GM12875 (cell line): Measurements from ENCODE around the gene PLBD2.

Source experiments
- H3K4me3 ChIP-seq: one replicate; pipeline ENCODE4 v1.5.1; 2011; ENCODE audit warnings: low read depth, low read length, control low read depth
- TF ChIP-seq, protein P1 (sequence below): IDR thresholded peaks from 2 replicates; pipeline ENCODE4 v1.5.1; 2011; ENCODE audit warnings: low read depth, mild to moderate bottlenecking, control low read depth, inconsistent platforms, low read length, moderate library complexity, borderline replicate concordance; ENCODE audit not compliant: insufficient read depth

PLBD2 gene

DNA sequence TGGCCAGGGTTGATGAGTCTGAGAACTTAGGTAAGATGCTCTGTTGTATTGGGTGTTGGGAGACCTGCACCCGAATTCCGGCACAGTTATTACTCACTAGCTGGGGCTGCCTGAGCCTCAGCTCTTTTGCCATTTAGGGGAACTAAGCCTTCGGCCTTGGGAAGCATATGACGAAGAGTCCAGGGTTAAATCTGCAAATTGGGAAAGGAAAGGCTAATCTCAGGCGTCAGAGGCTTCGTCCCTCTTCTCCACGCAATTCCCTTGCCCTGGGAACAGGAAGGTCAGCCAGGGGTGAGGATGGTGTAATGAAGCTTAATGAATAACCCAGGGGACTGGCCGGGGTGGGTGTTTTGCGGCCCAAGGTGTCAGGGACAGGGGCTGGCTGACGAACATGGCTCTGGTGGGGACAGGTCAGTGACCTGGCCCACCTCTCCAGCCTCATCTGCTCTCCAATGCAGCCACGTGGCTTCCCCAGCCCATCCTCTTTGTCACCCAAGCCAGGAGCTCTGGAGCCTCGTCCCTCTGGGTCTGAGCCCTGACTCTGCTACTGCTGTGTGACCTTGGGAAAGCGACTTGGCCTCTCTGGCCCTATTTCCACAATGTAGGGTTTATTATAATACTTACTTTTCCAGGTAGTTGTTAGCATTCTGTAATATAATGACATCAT is 60.0 kb downstream of the PLBD2 start:
- TF ChIP-seq, protein P1, sequence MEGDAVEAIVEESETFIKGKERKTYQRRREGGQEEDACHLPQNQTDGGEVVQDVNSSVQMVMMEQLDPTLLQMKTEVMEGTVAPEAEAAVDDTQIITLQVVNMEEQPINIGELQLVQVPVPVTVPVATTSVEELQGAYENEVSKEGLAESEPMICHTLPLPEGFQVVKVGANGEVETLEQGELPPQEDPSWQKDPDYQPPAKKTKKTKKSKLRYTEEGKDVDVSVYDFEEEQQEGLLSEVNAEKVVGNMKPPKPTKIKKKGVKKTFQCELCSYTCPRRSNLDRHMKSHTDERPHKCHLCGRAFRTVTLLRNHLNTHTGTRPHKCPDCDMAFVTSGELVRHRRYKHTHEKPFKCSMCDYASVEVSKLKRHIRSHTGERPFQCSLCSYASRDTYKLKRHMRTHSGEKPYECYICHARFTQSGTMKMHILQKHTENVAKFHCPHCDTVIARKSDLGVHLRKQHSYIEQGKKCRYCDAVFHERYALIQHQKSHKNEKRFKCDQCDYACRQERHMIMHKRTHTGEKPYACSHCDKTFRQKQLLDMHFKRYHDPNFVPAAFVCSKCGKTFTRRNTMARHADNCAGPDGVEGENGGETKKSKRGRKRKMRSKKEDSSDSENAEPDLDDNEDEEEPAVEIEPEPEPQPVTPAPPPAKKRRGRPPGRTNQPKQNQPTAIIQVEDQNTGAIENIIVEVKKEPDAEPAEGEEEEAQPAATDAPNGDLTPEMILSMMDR, result no peak
- no peak overlapping the region for H3K4me3 ChIP-seq

DNA sequence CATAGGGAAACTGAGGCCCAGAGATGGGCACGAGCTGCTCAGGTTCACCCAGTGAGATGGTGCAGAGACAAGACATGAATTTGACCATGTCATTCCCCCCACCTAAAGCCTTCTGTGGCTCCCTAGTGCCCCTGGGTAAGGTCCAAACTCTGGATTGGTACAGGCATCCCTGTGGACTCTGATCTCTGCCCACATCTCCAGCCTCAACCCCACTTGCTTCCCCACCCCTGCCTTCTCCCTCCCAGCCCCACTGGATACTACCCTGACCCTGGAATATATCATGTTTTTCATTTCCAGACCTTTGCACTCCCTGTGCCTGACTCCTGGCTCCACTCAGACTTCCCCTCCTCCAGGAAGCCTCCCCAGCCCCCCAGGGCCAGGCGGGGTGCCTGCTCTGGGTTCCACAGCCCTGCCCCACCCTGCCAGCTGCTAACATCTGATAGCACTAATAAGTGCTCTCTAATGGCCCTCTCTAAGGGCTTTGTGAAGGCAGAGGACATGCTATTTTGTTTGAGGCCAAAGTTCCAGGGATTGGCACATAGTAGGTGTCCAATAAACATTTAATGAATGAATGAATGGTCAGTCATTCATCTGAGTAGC is 62.7 kb downstream of the PLBD2 start:
- TF ChIP-seq, protein P1, result no peak
- H3K4me3 ChIP-seq, result no peak overlapping the region

GRCh38 chr12:113422030-113422885 is 63.9 kb downstream of the PLBD2 start, which contains the start of gene SDSL:
TSS of gene SDSL (plus strand) at chr12:113422380. CDS start at chr12:113427983, 5,603 bp downstream.
- TF ChIP-seq, protein P1, result no peak
- peak within 1 kb of the TSS; percentile 55 for H3K4me3 ChIP-seq

- peak overlapping the region; percentile 55 for H3K4me3 ChIP-seq
- TF ChIP-seq, protein P1, result no peak
Measured at GRCh38 chr12:113422886-113423669, 64.7 kb downstream of the PLBD2 start.

DNA sequence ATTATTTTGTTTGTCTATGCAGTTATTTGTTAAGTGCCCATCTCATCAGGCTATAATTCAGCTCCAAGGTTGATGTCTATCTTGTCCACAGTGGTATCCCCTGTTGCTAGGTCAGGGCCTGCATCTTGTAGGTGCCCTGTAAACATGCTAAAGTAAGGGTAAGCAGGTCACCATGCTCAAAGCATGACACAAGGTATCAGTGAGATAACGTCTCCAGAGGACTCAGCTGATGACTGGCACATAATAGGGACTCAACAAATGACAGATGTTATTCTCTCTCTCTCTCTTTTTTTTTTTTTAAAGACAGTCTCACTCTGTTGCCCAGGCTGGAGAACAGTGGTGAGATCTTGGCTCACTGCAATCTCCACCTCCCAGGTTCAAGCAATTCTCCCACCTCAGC is 66.1 kb downstream of the PLBD2 start:
- H3K4me3 ChIP-seq, result no peak overlapping the region
- TF ChIP-seq, protein P1, result no peak

DNA sequence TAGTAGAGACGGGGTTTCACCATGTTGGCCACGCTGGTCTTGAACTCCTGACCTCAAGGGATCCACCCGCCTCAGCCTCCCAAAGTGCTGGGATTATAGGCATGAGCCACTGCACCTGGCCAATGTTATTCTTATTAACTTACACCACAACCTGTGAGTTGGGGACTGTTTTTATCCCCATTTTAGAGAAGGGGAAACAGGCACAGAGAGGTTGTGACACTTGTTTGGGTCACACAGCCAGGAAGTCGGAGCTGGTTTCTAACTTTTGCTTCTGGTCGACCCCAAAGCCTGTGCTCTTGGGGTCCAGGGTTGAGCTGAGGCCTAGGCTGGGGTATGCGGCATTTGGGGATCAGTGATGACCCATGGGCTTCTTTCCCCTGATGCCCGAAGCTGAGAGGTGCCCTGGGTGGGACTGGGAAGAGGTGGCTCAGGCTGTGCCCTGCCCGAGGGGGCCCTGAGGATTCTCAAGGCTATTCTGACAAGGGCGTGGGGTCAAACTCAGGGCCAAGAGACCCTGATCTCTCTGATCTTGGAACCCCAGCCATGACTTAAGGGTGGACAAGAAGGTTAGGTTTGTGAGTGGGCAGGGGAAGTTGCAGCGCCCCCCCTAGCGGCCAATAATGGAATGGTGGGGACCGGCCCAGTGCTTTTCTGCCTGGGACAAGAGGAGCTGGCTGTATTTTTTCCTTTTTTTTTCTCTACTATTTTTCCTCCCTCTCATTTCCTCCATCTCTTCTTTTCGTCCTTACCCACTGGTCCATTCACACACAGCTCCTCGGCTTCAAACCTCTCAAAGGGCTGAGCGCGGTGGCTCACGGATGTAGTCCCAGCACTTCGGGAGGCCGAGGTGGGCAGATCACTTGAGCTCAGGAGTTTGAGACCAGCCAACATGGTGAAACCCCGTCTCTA is 66.8 kb downstream of the PLBD2 start:
- H3K4me3 ChIP-seq, result no peak overlapping the region
- TF ChIP-seq, protein P1, result peak; percentile 83
